Measurements from ENCODE around the gene COA3. TPM values are rescaled to one million over a fixed set of nuclear protein-coding genes. Genes with fewer than 3 reads are reported as not detected.

COA3 gene, protein sequence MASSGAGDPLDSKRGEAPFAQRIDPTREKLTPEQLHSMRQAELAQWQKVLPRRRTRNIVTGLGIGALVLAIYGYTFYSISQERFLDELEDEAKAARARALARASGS
- total RNA-seq, result 10 to 100 TPM; 34.3 to 36.1 TPM

GRCh38 chr17:42798383-42799380 lies at the start of gene COA3, which contains the start of gene CNTD1:
Gene COA3 (minus strand): TSS chr17:42798704. CDS start chr17:42798681, 23 bp downstream.
Gene CNTD1 (plus strand): TSS chr17:42798861. CDS start chr17:42799068, 207 bp downstream.
- H3K27ac ChIP-seq, result peak within 1 kb of the TSS; percentile 46 to 57
- no peak for TF ChIP-seq CTCF (IDR thresholded peaks at IDR 0.05)

GRCh38 chr17:42848093-42848492 lies 49.6 kb upstream of the COA3 start:
- Histone ChIP-seq H3K4me3 (no peak overlapping the region), H3K27ac (no peak overlapping the region), H3K36me3 (peaks cover 15% of the 10 kb centered on the region), H3K27me3 (replicated peaks; ENCODE audit: insufficient read depth) (no peaks in the 10 kb centered on the region), H3K4me1 (ENCODE audit: control insufficient read depth in 1 of 2, low read depth in 2 of 2) (peaks cover 8 to 35% of the 10 kb centered on the region in 2 donors), H3K9me3 (no peaks in the 10 kb centered on the region)
- DNase-seq (ENCODE audit: low spot score) (no peak), ATAC-seq (ENCODE audit: insufficient number of reproducible peaks, low FRiP score, low read depth) (no peak)
- no peak for TF ChIP-seq CTCF (IDR thresholded peaks at IDR 0.05)

More at GRCh38 chr17:42798383-42799380, at the start of gene COA3, which contains the start of gene CNTD1:
- ATAC-seq (ENCODE audit: insufficient number of reproducible peaks, low FRiP score, low read depth) (peak; percentile 55), DNase-seq (ENCODE audit: low spot score) (peak; percentile 55)
- H3K4me1 ChIP-seq (ENCODE audit: control insufficient read depth in 1 of 2, low read depth in 2 of 2), result peaks cover 10 to 22% of the 10 kb centered on the region in 2 donors
- H3K27me3 ChIP-seq (replicated peaks; ENCODE audit: insufficient read depth), result no peaks in the 10 kb centered on the region
- peaks cover 6% of the 10 kb centered on the region for H3K36me3 ChIP-seq
- no peaks in the 10 kb centered on the region for H3K9me3 ChIP-seq
- H3K4me3 ChIP-seq, result peak within 1 kb of the TSS; percentile 94

- peak overlapping the region in 1 of 2 donors; percentile 23 for H3K27ac ChIP-seq
- H3K36me3 ChIP-seq, result peaks cover 20% of the 10 kb centered on the region
- no peaks in the 10 kb centered on the region for H3K27me3 ChIP-seq (replicated peaks; ENCODE audit: insufficient read depth)
- H3K4me1 ChIP-seq (ENCODE audit: control insufficient read depth in 1 of 2, low read depth in 2 of 2), result peaks cover 8 to 29% of the 10 kb centered on the region in 2 donors
- no peak for ATAC-seq (ENCODE audit: insufficient number of reproducible peaks, low FRiP score, low read depth)
- no peaks in the 10 kb centered on the region for H3K9me3 ChIP-seq
- DNase-seq (ENCODE audit: low spot score), result no peak
- no peak for TF ChIP-seq CTCF (IDR thresholded peaks at IDR 0.05)
- H3K4me3 ChIP-seq, result no peak overlapping the region
These were observed 48.2 kb upstream of the COA3 start for GRCh38 chr17:42846594-42847280.

DNA sequence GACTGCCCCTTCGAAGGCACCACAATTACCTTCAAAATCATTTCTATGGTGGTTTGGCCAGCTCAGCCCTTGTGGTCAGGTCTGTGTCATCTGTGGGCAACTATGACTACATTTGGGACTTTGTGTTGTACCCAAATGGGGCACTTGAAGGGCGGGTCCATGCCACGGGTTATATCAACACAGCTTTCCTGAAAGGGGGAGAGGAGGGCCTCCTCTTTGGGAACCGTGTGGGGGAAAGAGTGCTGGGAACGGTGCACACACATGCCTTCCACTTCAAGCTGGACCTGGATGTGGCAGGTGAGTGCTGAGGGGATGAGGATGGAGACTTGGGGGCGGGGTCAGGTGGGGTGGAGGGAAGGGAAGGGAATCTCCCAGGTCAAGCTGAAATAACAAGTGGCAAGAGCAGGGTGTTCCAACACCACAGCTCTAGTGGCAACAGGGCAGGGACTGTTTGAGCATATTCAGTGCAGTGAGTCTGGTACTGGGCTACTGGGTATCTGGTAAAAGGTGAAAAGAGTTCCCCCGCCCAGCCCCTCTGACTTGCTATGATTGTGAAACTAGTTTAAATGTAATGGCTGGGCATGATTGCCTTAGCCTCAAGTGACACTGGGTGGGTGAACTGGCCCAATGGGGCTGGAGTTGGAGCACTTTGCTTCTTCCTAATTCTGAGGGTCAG lies 47.6 kb upstream of the COA3 start:
- DNase-seq (ENCODE audit: low spot score) (no peak), ATAC-seq (ENCODE audit: insufficient number of reproducible peaks, low FRiP score, low read depth) (no peak)
- Histone ChIP-seq H3K27me3 (replicated peaks; ENCODE audit: insufficient read depth) (no peaks in the 10 kb centered on the region), H3K36me3 (peaks cover 27% of the 10 kb centered on the region), H3K4me1 (ENCODE audit: control insufficient read depth in 1 of 2, low read depth in 2 of 2) (peaks cover 8 to 29% of the 10 kb centered on the region in 2 donors), H3K9me3 (no peaks in the 10 kb centered on the region), H3K27ac (no peak overlapping the region), H3K4me3 (no peak overlapping the region)
- no peak for TF ChIP-seq CTCF (IDR thresholded peaks at IDR 0.05)

Measured in thoracic aorta (tissue), 2 donors.